ENCODE data around the gene USP15.
"Not testable (repeated sequence)": the region's sequence is repeated elsewhere in the genome, so short reads cannot be mapped to it uniquely, and the experiment has no call there.

USP15 gene

DNA sequence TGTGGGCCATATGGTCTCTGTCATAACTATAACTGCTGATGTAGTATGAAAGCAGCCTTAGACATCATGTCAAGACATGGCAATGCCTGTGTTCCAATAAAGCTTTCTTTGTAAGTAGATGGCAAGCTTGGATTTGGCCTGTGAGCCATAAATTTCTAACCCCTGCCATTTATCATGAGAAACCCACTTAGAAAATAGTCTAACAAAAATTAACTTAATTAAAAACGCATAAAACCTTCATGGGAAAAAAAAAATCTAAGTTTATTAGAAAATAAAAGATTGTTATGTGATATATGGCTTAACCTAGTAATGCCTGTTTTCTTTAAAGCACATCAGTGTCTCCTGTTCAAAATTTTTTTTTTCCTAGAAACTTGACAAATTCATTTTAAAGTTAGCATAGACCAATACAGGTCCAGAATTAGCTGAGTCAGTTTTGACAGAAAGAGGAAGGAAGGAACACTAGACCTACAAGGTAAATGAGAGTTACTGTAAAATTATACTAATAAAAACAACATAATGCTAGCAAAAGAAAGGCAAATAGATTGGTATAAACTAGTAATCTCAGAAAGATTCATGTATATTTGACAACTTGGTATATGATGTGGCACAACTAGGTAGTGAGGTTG, 68.2 kb downstream of the USP15 start:
- no peak for DNase-seq (ENCODE audit: low spot score)

DNA sequence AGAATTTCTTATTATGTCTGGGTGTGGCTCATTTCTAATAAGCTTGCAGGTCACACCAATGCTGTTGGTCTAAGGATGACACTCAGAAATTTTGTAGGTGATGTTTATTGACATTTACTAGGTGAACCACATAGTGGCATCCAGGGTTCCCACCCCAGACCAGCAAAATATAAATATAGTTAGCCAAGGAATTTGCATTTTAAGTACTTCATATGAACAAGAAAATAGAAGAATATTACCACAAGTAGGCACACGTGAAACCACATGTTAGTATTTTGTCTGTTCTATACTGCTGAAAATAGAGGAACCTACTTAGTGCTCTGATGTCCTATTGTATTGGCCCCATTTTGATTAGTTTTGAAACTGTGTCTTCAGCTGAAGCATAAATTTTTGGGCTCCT, 71.1 kb downstream of the USP15 start:
- DNase-seq (ENCODE audit: low spot score) = no peak

DNA sequence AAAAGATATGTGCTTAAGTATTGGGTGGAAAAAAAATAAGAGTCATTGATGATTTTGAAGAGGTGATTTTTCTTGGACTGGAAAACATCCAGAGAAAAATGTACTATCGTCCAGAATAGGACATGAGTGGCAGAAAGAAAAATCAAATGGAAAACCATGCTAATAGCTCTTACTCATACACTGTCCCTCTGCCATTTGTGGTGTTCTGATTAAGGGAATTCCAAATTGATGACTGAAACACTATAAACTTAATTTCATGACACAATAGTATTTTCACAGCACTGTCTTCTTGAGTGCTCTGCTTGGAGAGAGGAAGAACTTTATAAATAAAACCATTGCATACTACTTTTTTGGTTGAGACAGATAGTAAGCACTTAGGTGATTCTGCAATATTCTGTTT, 72.4 kb downstream of the USP15 start:
- peak; percentile 27 for DNase-seq (ENCODE audit: low spot score)

DNA sequence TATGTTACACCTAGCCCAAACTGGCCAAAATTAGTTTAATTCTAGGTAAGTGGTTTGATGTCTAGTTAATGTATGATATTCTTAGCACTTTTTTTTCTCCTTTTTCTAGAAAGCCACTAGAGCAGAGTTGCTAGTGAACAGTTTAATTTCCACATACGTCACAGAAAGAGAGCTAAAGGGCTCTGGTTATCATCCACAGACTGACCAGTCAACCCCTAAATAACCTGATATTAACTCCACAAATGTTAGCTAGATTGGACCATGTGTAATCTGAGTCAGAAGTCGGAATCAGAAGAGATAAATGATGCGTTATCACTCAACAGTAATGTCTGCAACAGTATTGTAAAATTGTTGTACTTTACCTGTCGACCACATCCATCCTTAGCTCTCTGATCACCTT, 74.9 kb downstream of the USP15 start:
- DNase-seq (ENCODE audit: low spot score) = no peak

DNA sequence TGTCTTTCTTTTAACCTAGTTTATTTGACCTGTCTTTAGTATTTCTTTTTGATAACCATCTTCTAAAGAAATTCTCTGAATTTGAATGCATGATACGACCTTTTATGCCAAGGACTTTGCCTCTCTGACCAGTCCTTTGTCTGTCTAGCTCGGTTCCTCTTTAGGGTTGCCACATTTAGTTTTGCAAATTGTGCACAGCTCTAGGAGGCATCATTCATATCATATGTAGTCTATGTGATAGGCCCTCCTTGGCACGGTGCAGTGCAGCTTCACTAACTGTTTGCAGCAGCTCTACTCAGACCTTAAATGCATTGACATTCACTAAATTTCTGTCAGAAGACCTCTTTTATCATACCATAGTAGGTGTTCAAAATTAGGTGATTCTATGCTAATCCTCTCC, 75.6 kb downstream of the USP15 start:
- DNase-seq (ENCODE audit: low spot score) = no peak

DNA sequence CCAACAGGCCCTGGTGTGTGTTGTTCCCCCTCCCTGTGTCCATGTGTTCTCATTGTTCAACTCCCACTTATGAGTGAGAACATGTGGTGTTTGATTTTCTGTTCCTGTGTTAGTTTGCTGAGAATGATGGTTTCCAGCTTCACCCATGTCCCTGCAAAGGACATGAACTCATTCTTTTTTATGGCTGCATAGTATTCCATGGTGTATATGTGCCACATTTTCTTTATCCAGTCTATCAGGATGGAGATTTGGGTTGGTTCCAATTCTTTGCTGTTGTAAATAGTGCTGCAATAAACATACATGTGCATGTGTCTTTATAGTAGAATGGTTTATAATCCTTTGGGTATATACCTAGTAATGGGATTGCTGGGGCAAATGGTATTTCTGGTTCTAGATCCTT, 77.4 kb downstream of the USP15 start:
- not testable (repeated sequence) for DNase-seq (ENCODE audit: low spot score)

DNA sequence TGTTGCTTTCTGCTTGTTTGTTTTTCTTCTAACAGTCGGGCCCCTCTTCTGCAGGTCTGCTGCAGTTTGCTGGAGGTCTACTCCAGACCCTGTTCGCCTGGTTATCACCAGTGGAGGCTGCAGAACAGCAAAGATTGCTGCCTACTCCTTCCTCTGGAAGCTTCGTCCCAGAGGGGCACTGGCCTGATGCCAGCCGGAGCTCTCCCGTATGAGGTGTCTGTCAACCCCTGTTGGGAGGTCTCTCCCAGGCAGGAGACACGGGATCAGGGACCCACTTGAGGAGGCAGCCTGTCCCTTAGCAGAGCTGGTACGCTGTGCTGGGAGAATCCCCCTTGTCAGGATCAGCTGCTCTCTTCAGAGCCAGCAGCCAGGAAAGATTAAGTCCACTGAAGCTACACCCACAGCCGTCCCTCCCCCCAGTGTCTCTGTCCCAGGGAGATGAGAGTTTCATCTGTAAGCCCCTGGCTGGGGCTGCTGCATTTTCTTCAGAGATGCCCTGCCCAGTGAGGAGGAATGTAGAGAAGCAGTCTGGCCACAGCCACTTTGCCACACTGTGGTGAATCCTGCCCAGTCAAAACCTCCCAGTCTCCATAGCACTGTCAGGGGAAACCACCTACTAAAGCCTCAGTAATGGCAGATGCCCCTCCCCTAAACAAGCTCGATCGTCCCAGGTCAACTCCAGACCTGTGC, 82.6 kb downstream of the USP15 start:
- DNase-seq (ENCODE audit: low spot score) = not testable (repeated sequence)

DNA sequence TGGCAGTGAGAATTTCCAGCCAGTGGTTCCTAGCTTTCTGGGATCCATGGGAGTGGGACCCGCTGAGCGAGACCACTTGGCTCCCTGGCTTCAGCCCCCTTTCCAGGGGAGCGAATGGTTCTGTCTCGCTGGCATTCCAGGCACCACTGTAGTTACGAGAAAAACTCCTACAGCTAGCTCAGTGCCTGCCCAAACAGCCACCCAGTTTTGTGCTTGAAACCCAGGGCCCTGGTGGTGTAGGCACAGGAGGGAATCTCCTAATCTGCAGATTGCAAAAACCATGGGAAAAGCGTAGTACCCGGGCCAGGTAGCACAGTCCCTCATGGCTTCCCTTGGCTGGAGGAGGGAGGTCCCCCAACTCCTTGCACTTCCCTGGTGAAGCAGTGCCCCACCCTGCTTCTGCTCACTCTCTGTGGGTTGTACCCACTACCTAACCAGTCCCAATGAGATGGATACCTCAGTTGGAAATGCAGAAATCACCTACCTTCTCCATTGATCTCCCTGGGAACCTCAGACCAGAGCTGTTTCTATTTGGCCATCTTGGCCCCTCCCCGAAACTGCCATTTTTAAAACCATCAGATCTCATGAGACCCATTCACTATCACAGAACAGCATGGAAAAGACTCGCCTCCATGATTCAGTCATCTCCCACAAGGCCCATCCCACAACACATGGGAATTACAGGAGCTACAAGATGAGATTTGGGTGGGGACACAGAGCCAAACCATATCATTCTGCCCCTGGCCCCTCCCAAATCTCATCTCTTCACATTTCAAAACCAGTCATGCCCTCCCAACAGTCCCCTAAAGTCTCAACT, 83.3 kb downstream of the USP15 start:
- not testable (repeated sequence) for DNase-seq (ENCODE audit: low spot score)

DNA sequence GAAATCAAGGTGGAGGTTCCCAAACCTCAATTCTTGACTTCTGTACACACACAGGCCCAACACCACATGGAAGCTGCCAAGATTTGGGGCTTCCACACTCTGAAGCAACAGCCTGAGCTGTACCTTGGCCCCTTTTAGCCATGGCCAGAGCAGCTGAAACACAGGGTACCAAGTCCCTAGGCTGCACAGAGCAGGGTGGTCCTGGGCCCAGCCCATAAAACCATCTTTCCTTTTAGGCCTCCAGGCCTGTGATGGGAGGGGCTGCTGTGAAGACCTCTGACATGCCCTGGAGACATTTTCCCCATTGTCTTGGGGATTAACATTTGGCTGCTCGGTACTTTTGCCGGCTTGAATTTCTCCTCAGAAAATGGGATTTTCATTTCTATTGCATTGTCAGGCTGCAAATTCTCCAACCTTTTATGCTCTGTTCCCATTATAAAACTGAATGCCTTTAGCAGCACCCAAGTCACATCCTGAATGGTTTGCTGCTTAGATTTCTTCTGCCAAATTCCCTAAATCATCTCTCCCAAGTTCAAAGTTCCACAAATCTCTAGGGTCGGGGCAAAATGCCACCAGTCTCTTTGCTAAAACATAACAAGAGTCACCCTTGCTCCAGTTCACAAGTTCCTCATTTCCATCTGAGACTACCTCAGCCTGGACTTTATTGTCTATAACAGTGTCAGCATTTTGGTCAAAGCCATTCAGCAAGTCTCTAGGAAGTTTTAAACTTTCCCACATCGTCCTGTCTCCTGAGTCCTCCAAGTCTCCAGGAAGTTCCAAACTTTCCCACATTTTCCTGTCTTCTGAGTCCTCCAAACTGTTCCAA, 84.7 kb downstream of the USP15 start:
- not testable (repeated sequence) for DNase-seq (ENCODE audit: low spot score)

DNA sequence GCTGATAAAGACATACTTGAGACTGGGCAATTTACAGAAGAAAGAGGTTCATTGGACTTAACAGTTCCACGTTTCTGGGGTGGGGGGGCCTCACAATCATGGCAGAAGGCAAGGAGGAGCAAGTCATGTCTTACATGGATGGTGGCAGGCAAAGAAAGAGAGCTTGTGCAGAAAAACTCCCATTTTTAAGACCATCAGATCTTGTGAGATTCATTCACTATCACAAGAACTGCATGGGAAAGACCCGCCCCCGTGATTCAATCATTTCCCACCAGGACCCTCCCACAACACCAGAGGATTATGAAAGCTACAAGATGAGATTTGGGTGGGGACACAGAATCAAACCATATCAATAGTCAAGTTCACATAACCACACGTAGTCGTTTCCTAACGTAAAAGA, 85.5 kb downstream of the USP15 start:
- no peak for DNase-seq (ENCODE audit: low spot score)

DNA sequence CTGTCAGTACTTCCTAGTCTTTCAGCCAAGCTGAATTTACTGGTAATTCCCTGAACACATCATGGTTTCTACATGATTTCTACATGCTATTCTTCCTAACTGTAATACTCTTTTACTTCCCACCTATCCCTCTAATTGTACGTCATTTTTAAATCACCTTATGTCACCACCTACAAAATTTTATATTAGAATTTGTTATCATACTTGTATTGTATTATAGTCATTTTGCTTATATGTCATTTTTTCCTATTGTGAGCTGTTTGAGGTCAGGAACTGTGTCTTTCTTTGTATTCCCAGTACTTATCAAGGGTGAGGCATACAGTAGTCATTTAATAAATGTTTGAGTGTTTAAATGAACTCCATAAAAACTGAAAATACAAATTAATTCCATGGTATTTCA, 86.6 kb downstream of the USP15 start:
- no peak for DNase-seq (ENCODE audit: low spot score)

DNA sequence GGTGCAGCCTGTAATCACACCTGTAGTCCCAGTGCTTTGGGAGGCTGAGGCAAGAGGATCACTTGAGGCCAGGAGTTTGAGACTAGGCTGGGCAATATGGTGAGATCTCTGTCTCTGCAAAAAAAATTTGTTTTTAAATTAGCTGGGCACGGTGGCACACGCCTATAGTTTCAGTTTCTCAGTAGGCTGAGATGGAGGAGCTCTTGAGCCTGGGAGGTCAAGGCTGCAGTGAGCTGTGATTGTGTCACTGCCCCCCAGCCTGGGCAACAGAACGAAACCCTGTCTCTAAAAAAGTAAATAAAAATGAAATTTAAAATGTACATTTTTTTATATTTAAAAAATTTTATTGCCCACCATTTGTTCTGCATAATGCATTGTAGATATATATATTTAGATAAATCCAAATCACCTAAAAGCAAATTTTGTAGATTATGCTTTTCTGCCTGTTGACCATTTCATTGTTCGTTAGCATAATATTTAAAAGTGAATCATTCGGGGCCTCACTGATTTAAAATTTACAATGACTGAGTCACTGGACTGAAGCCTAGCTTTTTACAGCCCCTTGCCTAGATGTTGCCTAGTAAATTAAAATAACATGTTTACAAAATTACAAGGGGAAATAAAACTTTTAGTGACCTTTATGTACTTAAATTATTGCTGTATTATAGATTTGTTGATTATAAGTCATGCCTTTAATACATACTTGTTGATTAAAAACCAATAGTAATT, 87.9 kb downstream of the USP15 start:
- no peak for DNase-seq (ENCODE audit: low spot score)

DNA sequence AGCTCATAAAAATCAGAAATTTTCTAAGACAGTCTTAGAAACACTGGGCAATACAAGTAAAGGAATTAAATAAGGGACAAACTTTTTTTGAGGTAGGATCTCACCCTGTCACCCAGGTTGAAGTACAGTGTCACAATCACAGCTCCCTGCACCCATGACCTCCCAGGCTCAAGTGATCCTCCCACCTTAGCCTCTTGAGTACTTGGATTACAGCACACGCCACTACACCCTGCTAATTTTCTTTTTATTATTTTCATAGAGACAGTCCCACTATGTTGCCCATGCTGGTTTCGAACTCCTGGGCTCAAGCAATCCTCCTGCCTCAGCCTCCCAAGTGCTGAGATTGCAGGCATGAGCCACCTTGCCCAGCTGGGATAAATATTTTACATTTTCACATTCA, 90.3 kb downstream of the USP15 start:
- no peak for DNase-seq (ENCODE audit: low spot score)

DNA sequence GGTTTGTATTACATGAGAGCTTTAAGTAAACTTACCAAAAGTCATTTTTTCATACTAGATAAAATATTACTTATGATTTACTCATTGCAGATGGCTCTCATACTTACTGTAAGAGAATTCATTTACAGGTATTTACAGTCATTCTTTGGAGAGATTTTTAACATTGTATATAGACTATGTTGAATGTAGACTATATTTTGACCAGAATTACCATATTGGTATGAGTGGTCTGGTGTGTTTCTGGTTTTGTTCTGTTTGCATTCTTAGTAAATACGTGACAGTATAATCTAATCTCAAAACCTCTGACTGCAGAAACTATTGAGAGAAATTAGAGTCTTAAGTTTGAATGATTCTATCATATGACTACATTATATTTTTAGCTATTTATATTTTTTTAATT, 91.1 kb downstream of the USP15 start:
- no peak for DNase-seq (ENCODE audit: low spot score)

DNA sequence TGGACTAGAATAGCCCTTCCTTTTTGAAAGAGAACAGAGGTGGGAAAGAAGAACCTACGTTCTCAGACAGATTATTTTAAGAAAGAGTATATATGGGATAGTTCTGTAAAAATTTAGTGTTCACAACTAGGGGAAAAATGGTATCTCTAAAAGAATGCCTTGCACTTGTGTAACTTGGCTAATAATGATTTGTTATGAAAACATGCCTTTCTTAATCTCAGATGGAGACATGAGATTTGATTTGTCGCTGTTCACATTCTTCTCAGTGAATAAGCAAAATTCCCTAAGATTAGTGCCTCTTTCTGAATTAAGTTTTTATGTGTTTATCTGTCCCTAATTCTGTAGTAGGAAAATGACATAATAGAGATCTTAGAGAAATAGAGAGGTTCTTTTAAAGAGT, 100.8 kb downstream of the USP15 start:
- no peak for DNase-seq (ENCODE audit: low spot score)

DNA sequence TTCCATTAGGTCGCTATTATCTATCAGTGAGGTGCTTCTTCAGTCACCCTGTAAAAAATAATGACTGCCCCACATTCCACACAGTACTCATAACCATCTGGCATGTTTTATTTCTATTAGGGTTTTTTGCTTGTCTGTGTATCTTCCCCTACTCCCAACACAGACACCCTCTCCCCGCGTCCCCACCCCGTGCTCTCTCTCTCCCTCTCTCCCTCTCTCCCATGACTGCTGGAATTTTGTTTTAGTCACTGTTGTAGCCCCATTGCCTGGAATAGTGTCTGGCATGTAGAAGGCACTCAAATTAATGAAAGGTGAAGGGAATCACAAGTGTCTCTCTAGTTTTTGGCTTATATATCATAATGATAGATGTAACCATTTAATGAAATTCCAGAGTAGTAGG, 103.3 kb downstream of the USP15 start:
- no peak for DNase-seq (ENCODE audit: low spot score)

DNA sequence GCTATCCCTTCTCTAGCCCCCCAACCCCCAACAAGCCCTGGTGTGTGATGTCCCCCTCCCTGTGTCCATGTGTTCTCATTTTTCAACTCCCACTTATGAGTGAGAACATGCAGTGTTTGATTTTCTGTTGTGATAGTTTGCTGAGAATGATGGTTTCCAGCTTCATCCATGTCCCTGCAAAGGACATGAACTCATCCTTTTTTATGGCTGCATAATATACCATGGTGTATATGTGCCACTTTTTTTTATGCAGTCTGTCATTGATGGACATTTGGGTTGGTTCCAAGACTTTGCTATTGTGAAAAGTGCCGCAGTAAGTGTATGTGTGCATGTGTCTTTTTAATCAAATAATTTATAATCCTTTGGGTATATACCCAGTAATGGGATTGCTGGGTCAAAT, 104.5 kb downstream of the USP15 start:
- not testable (repeated sequence) for DNase-seq (ENCODE audit: low spot score)

DNA sequence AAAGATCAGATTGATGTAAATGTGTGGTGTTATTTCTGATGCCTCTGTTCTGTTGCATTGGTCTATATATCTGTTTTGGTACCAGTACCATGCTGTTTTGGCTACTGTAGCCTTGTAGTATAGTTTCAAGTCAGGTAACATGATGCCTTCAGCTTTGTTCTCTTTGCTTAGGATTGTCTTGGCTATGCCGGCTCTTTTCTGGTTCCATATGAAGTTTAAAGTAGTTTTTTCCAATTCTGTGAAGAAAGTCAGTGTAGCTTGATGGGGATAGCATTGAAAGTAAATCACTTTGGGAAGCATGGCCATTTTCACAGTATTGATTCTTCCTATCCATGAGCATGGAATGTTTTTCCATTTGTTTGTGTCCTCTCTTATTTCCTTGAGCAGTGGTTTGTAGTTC, 105.6 kb downstream of the USP15 start:
- not testable (repeated sequence) for DNase-seq (ENCODE audit: low spot score)

DNA sequence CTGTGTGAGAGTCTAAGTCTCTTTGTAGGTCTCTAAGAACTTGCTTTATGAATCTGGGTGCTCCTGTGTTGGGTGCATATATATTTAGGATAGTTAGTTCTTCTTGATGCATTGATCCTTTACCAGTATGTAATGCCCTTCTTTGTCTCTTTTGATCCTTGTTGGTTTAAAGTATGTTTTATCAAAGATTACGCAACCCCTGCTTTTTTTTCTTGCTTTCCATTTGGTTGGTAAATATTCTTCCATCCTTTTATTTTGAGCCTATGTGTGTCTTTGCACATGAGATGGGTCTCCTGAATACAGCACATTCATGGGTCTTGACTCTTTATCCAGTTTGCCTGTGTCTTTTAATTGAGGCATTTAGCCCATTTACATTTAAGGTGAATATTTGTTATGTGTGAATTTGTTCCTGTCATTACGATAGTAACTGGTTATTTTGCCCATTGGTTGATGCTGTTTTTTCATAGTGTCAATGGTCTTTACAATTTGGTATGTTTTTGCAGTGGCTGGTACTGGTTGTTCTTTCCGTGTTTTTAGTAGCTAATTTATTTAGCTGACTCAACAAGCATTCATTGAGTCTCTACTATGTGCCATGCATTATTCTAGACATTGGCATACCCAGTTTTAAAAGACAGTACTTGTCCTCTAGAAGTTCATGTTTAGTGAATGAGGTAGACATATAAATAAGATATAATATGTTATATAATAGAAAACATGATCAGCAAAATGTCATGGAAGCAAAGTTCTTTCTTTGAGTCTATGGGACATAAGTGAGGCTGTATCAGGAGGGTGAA, 108.4 kb downstream of the USP15 start:
- DNase-seq (ENCODE audit: low spot score) = not testable (repeated sequence)

DNA sequence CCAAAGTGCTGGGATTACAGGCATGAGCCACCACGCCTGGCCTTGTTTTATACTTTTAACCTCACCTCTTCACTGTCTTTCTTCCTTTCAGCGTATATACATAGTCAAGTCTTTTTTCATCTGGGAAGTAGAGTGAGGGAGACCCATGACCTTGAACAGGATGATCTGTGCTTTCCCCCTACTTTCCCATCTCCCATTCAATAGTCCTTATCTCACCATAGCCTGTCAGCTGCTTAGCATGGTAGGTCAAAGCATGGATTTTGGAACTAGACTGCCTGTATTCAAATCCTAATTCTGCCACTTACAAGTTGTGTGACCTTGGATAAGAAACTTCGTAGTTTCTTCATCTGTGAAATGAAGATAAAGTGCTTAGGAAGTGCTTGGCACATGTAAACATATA, 110.0 kb downstream of the USP15 start:
- no peak for DNase-seq (ENCODE audit: low spot score)

DNA sequence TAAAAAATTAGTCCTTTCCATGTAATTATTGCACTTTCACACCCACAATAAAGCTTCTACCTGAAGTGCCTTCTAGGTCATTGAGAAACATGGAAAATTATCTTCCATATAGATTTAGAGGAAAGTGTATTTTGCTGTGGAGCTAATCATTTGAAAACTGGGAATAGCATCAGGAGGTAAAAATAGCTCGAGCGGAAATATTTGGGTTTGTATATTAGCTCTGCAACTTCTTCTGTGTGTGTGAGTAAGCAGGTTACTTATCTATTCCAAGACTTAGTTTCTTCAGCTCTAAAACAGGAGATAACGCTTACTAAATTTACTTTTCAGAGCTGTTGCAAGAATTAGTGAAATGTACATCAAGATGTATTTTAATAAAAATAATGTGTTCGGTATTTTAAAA, 111.5 kb downstream of the USP15 start:
- no peak for DNase-seq (ENCODE audit: low spot score)
